MCF 10A (cell line): ENCODE measurements around the gene TM6SF1. TPM values are rescaled to one million over a fixed set of nuclear protein-coding genes. Genes with fewer than 3 reads are reported as not detected.

ENCODE experiments used
- BruUV-seq: library from RNA; stranded (reverse); fragments of 400-500 nt; replicated peaks from 2 replicates; lab custom pipeline; 2021; lab: Mats Ljungman, UMichigan
- CTCF ChIA-PET: fragments of 300-600 bp; sonication (Branson Sonifier 250); formaldehyde crosslinking; extraction: SDS; loops from one replicate; lab custom pipeline; 2021; ENCODE audit warnings: antibody characterized with exemption, inconsistent platforms; lab: Yijun Ruan, JAX
- POLR2A ChIA-PET: fragments of 300-600, 350-650 bp; sonication (Branson Sonifier 250); formaldehyde crosslinking; extraction: SDS; loops from one replicate; lab custom pipeline; 2020; ENCODE audit warnings: antibody characterized with exemption, inconsistent platforms; lab: Yijun Ruan, JAX
- DNase-seq: peaks from one replicate; pipeline ENCODE4 v3.0.0-alpha.2; 2018; ENCODE audit not compliant: unreplicated experiment
- H3K27ac Mint-ChIP-seq: one replicate; pipeline ENCODE4 v1.8.0; 2022; ENCODE audit warnings: mild to moderate bottlenecking, low read depth, mixed read lengths; ENCODE audit not compliant: unreplicated experiment
- H3K27me3 Mint-ChIP-seq: one replicate; pipeline ENCODE4 v1.8.0; 2022; ENCODE audit warnings: mixed read lengths; ENCODE audit not compliant: insufficient read depth, unreplicated experiment
- H3K36me3 Mint-ChIP-seq: one replicate; pipeline ENCODE4 v1.8.0; 2022; ENCODE audit warnings: mild to moderate bottlenecking, moderate library complexity, mixed read lengths; ENCODE audit not compliant: insufficient read depth, unreplicated experiment
- H3K4me1 Mint-ChIP-seq: one replicate; pipeline ENCODE4 v1.8.0; 2022; ENCODE audit warnings: mixed read lengths; ENCODE audit not compliant: insufficient read depth, unreplicated experiment
- H3K4me3 Mint-ChIP-seq: one replicate; pipeline ENCODE4 v1.8.0; 2022; ENCODE audit warnings: mild to moderate bottlenecking, moderate library complexity, mixed read lengths; ENCODE audit not compliant: unreplicated experiment
- H3K9me3 Mint-ChIP-seq: one replicate; pipeline ENCODE4 v1.8.0; 2022; ENCODE audit warnings: mixed read lengths; ENCODE audit not compliant: unreplicated experiment
- intact Hi-C: fragments of 100-400 bp; cut with micrococcal nuclease; formaldehyde crosslinking; loops from 2 replicates; pipeline ENCODE4 v1.14.1; 2022
- total RNA-seq: library from RNA; stranded (reverse); gene quantifications from 2 replicates; pipeline ENCODE4 v1.2.3, GENCODE V29; 2022
- TF ChIP-seq, protein P1 (sequence below): fragments of 200-600 bp; IDR thresholded peaks from one replicate; pipeline ENCODE4 v1.8.0; 2022; ENCODE audit warnings: antibody characterized with exemption, mild to moderate bottlenecking; ENCODE audit not compliant: unreplicated experiment

The TM6SF1 gene
- total RNA-seq, 1 experiment from 2014 or later = not detected

- H3K27ac Mint-ChIP-seq = no peak overlapping the region
- H3K9me3 Mint-ChIP-seq = peaks cover 9% of the 10 kb centered on the region
- intact Hi-C loops = no loop called here
- CTCF ChIA-PET = interaction anchor here (0.7 kb wide), 1 partner anchor 108 kb away, joined by 3 read pairs; no protein-coding TSS in a partner anchor
- no TSS peak for BruUV-seq
- DNase-seq = no peak
- no peak overlapping the region for H3K4me3 Mint-ChIP-seq
- POLR2A ChIA-PET = no interaction called here
- H3K4me1 Mint-ChIP-seq = peaks cover 7% of the 10 kb centered on the region
- TF ChIP-seq, protein P1, sequence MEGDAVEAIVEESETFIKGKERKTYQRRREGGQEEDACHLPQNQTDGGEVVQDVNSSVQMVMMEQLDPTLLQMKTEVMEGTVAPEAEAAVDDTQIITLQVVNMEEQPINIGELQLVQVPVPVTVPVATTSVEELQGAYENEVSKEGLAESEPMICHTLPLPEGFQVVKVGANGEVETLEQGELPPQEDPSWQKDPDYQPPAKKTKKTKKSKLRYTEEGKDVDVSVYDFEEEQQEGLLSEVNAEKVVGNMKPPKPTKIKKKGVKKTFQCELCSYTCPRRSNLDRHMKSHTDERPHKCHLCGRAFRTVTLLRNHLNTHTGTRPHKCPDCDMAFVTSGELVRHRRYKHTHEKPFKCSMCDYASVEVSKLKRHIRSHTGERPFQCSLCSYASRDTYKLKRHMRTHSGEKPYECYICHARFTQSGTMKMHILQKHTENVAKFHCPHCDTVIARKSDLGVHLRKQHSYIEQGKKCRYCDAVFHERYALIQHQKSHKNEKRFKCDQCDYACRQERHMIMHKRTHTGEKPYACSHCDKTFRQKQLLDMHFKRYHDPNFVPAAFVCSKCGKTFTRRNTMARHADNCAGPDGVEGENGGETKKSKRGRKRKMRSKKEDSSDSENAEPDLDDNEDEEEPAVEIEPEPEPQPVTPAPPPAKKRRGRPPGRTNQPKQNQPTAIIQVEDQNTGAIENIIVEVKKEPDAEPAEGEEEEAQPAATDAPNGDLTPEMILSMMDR = no peak
- no peaks in the 10 kb centered on the region for H3K27me3 Mint-ChIP-seq
- H3K36me3 Mint-ChIP-seq = no peaks in the 10 kb centered on the region
Observed at GRCh38 chr15:83107841-83108181, 366 bp downstream of the TM6SF1 start.

DNA sequence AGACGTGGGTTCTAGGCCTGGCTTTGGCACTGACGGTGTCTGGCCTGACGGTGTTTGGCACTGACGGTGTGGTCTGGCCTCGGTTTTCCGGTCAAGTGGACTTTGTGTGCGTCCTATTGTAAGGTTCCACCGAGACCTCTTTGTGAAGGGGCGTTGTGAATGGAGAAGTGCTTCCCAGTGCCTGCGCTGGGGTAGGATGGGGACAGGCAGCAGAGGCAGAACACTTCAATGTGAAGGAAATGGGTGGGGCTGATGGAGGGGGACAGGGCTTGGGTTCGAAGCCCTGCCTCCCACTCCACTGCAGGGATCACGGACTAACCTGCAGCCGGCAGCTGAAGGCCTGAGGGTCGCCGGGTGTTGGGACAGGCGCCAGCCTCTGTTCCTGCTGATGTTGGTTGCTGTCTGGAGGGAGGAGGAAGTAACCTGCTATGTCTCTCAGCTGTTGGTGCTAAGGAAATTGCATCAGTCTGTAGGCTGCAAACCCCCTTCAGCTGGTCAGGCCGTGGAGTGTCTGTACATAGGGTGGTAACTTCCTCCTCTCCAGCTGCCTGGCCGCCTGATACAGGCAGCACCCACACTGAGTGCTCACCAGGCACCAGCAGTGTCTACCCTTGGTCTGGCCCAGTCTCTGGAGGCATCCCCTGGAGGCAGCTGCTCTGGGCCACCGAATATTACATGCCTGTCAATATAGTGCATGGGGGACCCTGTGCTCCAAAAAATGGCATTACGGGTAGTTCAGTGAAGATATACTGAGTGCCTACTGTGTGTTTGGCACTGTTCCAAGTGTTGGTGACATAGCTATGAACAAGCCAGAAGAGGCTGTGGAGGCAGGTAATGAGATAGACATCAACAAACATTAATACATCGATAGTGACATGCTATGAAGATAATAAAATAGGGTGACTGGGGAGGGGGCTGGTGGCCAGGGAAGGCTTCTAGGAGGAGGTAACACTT lies 1.1 kb downstream of the TM6SF1 start:
- H3K4me3 Mint-ChIP-seq = no peak overlapping the region
- ChIA-PET CTCF (interaction anchor here (0.5 to 0.7 kb wide), 3 partner anchors 42 to 109 kb away, joined by 3 to 4 read pairs (median 3); partner anchors contain the start of gene BTBD1), POLR2A (no interaction called here)
- H3K27me3 Mint-ChIP-seq = no peaks in the 10 kb centered on the region
- no peak overlapping the region for H3K27ac Mint-ChIP-seq
- no peak for DNase-seq
- peaks cover 7% of the 10 kb centered on the region for H3K4me1 Mint-ChIP-seq
- BruUV-seq = no TSS peak
- peaks cover 9% of the 10 kb centered on the region for H3K9me3 Mint-ChIP-seq
- no peaks in the 10 kb centered on the region for H3K36me3 Mint-ChIP-seq
- TF ChIP-seq, protein P1 = no peak
- intact Hi-C loops = no loop called here

- BruUV-seq = no TSS peak
- no peak for DNase-seq
- intact Hi-C loops = no loop called here
- H3K4me3 Mint-ChIP-seq = no peak overlapping the region
- no peaks in the 10 kb centered on the region for H3K36me3 Mint-ChIP-seq
- H3K4me1 Mint-ChIP-seq = no peaks in the 10 kb centered on the region
- no peaks in the 10 kb centered on the region for H3K27me3 Mint-ChIP-seq
- ChIA-PET CTCF (no interaction called here), POLR2A (no interaction called here)
- TF ChIP-seq, protein P1 = no peak
- no peak overlapping the region for H3K27ac Mint-ChIP-seq
- peaks cover 9% of the 10 kb centered on the region for H3K9me3 Mint-ChIP-seq
Observed at GRCh38 chr15:83109532-83109931, 2.1 kb downstream of the TM6SF1 start.

- Mint-ChIP-seq H3K4me3 (no peak overlapping the region), H3K27me3 (no peaks in the 10 kb centered on the region), H3K9me3 (peaks cover 9% of the 10 kb centered on the region), H3K4me1 (no peaks in the 10 kb centered on the region), H3K27ac (no peak overlapping the region), H3K36me3 (no peaks in the 10 kb centered on the region)
- no peak for DNase-seq
- ChIA-PET POLR2A (no interaction called here), CTCF (no interaction called here)
- intact Hi-C loops = no loop called here
- TF ChIP-seq, protein P1 = no peak
- no TSS peak for BruUV-seq
Observed at GRCh38 chr15:83110381-83110780, 2.9 kb downstream of the TM6SF1 start.
